Forelimb muscle (tissue), 1 donor: ENCODE results near the gene VDAC1. TPM values are rescaled to one million over a fixed set of nuclear protein-coding genes. Genes with fewer than 3 reads are reported as not detected.

Source experiments
- DNase-seq: peaks from one replicate; pipeline ENCODE4 v3.0.0-alpha.2; 2013; ENCODE audit warnings: low read depth
- polyA plus RNA-seq: library from polyadenylated mRNA; unstranded; fragments of 120-200 nt; gene quantifications from one replicate; pipeline ENCODE4 v1.2.1, GENCODE V29; 2013; ENCODE audit not compliant: insufficient read length

Gene VDAC1
- polyA plus RNA-seq, 1 donor, result 214 TPM

GRCh38 chr5:133927300-133928180 lies 77.2 kb downstream of the VDAC1 start:
- DNase-seq, result no peak

GRCh38 chr5:133926489-133927299 lies 78.1 kb downstream of the VDAC1 start:
- no peak for DNase-seq

GRCh38 chr5:133925866-133926488 lies 78.8 kb downstream of the VDAC1 start:
- DNase-seq, result no peak

- no peak for DNase-seq
Measured at GRCh38 chr5:133925269-133925668, 79.5 kb downstream of the VDAC1 start.

- no peak for DNase-seq
Measured at GRCh38 chr5:133924221-133924920, 80.4 kb downstream of the VDAC1 start.

GRCh38 chr5:133921979-133922378 lies 82.8 kb downstream of the VDAC1 start:
- DNase-seq, result no peak

Other genes starting within 250 kb of the VDAC1 start
- 57.1 TPM for gene C5orf15, start 36.4 kb downstream of the VDAC1 start, polyA plus RNA-seq
- 2.6 TPM for gene TCF7, start 109.7 kb upstream of the VDAC1 start, polyA plus RNA-seq
- 360 TPM for gene SKP1, start 172.0 kb upstream of the VDAC1 start, polyA plus RNA-seq
- gene PPP2CA, start 221.1 kb upstream of the VDAC1 start, polyA plus RNA-seq, result 124 TPM